ENCODE measurements around the gene PDE6B. TPM values are rescaled to one million over a fixed set of nuclear protein-coding genes. Genes with fewer than 3 reads are reported as not detected.

The PDE6B gene
- total RNA-seq, 1 donor from 2014 or later, result 4.2 TPM

DNA sequence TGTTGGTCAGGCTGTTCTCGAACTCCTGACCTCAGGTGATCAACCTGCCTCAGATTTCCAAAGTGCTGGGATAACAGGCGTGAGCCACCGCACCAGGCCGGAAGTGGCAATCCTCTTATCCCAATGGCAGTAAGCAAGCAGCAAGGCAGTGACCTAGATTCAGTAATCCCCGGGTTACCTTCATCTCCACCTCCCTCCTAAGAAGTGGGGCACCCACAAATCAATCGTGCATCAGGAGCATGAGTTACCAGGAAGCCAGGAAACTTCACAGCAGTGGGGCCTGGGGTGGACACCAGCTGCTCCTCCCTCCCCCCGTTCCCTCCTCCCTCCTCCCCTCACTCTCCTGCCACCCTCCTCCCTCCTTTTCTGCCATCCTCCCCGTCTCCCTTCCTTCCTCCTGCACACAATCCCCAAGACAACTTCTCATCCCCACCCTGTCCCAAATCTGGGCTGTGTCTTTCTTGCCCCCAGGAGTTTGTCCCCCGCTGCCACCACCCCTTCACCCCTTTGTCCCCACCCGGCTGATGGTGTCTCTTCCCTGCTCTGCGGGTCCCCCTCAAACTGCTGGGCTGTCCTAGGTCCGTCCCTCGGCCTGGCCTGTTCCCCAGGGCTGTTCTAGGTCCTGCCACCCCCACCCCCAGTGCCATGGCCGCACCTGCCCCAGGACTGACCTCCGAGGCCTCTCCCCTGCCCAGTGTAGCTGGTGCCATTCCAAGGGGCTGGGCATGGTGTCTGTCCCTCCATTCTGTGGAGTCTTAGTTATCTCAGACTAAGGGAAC, 2.2 kb downstream of the PDE6B start:
- TF ChIP-seq, protein P1, sequence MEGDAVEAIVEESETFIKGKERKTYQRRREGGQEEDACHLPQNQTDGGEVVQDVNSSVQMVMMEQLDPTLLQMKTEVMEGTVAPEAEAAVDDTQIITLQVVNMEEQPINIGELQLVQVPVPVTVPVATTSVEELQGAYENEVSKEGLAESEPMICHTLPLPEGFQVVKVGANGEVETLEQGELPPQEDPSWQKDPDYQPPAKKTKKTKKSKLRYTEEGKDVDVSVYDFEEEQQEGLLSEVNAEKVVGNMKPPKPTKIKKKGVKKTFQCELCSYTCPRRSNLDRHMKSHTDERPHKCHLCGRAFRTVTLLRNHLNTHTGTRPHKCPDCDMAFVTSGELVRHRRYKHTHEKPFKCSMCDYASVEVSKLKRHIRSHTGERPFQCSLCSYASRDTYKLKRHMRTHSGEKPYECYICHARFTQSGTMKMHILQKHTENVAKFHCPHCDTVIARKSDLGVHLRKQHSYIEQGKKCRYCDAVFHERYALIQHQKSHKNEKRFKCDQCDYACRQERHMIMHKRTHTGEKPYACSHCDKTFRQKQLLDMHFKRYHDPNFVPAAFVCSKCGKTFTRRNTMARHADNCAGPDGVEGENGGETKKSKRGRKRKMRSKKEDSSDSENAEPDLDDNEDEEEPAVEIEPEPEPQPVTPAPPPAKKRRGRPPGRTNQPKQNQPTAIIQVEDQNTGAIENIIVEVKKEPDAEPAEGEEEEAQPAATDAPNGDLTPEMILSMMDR (IDR thresholded peaks at IDR 0.05), result no peak
- TF ChIP-seq POLR2A (IDR thresholded peaks at IDR 0.05) (no peak), POLR2AphosphoS5 (IDR thresholded peaks at IDR 0.05; ENCODE audit: insufficient read depth in 1 of 2, low read depth in 1 of 2) (no peak)
- Histone ChIP-seq H3K27me3 (no peaks in the 10 kb centered on the region), H3K9me3 (no peaks in the 10 kb centered on the region), H3K4me3 (no peak overlapping the region), H3K36me3 (no peaks in the 10 kb centered on the region), H3K4me1 (no peaks in the 10 kb centered on the region), H3K27ac (no peak overlapping the region)
- no peak for DNase-seq (ENCODE audit: extremely low spot score in 2 of 2)
- intact Hi-C loops (cut with DNase I), result no loop called here

DNA sequence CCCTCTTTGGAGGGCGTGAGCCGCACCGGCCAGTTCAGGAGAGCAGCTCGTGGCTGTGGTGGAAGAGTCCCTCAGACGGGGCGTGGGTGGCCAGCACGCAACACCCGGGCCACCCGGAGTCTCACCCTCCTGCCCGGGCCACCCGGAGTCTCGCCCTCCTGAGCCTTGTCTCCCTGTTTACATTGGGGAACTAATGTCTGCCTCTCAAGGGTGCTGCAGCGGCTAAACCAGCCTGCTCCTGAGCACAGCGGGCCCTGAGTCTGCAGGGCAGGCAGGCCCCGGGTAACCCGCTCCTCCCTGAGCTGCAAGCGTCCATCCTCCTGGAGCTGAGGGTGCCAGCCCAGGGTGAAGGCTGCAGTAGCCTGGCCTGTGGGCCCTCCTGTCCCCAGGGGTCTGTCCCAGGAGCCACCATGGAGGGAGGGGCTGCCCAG, 3.0 kb downstream of the PDE6B start:
- no peaks in the 10 kb centered on the region for H3K27me3 ChIP-seq
- intact Hi-C loops (cut with DNase I), result no loop called here
- H3K36me3 ChIP-seq, result no peaks in the 10 kb centered on the region
- DNase-seq (ENCODE audit: extremely low spot score in 2 of 2), result no peak
- no peaks in the 10 kb centered on the region for H3K9me3 ChIP-seq
- H3K4me3 ChIP-seq, result no peak overlapping the region
- H3K4me1 ChIP-seq, result no peaks in the 10 kb centered on the region
- TF ChIP-seq POLR2AphosphoS5 (IDR thresholded peaks at IDR 0.05; ENCODE audit: insufficient read depth in 1 of 2, low read depth in 1 of 2), result no peak
- TF ChIP-seq POLR2A (IDR thresholded peaks at IDR 0.05), result no peak
- TF ChIP-seq, protein P1 (IDR thresholded peaks at IDR 0.05), result no peak
- H3K27ac ChIP-seq, result no peak overlapping the region

GRCh38 chr4:628821-629635, 3.7 kb downstream of the PDE6B start:
- H3K27ac ChIP-seq, result no peak overlapping the region
- H3K9me3 ChIP-seq, result no peaks in the 10 kb centered on the region
- DNase-seq (ENCODE audit: extremely low spot score in 2 of 2), result no peak
- no peaks in the 10 kb centered on the region for H3K4me1 ChIP-seq
- no peak overlapping the region for H3K4me3 ChIP-seq
- H3K36me3 ChIP-seq, result no peaks in the 10 kb centered on the region
- no peaks in the 10 kb centered on the region for H3K27me3 ChIP-seq
- TF ChIP-seq, protein P1 (IDR thresholded peaks at IDR 0.05), result no peak
- TF ChIP-seq POLR2A (IDR thresholded peaks at IDR 0.05) (no peak), POLR2AphosphoS5 (IDR thresholded peaks at IDR 0.05; ENCODE audit: insufficient read depth in 1 of 2, low read depth in 1 of 2) (no peak)
- intact Hi-C loops (cut with DNase I), result no loop called here

- Histone ChIP-seq H3K36me3 (no peaks in the 10 kb centered on the region), H3K9me3 (no peaks in the 10 kb centered on the region), H3K4me3 (no peak overlapping the region), H3K27me3 (no peaks in the 10 kb centered on the region), H3K4me1 (no peaks in the 10 kb centered on the region), H3K27ac (no peak overlapping the region)
- intact Hi-C loops (cut with DNase I), result no loop called here
- no peak for DNase-seq (ENCODE audit: extremely low spot score in 2 of 2)
- TF ChIP-seq POLR2A (IDR thresholded peaks at IDR 0.05), result no peak
- TF ChIP-seq POLR2AphosphoS5 (IDR thresholded peaks at IDR 0.05; ENCODE audit: insufficient read depth in 1 of 2, low read depth in 1 of 2), result no peak
- TF ChIP-seq, protein P1 (IDR thresholded peaks at IDR 0.05), result no peak
These were observed 4.2 kb downstream of the PDE6B start for GRCh38 chr4:629636-629914.
